Progenitor cell of endocrine pancreas (in vitro differentiated cells): ENCODE data around the gene PLA2G3. TPM values are rescaled to one million over a fixed set of nuclear protein-coding genes. Genes with fewer than 3 reads are reported as not detected.
A peak's percentile ranks its signal among the peaks of the same experiment; 100 is the strongest.

Source experiments
- DNase-seq: peaks from one replicate; pipeline ENCODE4 v3.0.0; 2021; ENCODE audit warnings: low spot score; ENCODE audit not compliant: unreplicated experiment
- H3K27ac Mint-ChIP-seq: 2 replicates; pipeline ENCODE4 v1.8.0; 2021; ENCODE audit warnings: mild to moderate bottlenecking, moderate library complexity, mixed read lengths
- H3K27me3 Mint-ChIP-seq: 2 replicates; pipeline ENCODE4 v1.8.0; 2021; ENCODE audit warnings: mixed read lengths
- H3K36me3 Mint-ChIP-seq: 2 replicates; pipeline ENCODE4 v1.8.0; 2022; ENCODE audit warnings: mixed read lengths; ENCODE audit not compliant: insufficient read depth
- H3K4me1 Mint-ChIP-seq: 2 replicates; pipeline ENCODE4 v1.8.0; 2021; ENCODE audit warnings: low read depth, mixed read lengths
- H3K4me3 Mint-ChIP-seq: 2 replicates; pipeline ENCODE4 v1.8.0; 2021; ENCODE audit warnings: low read depth, mild to moderate bottlenecking, moderate library complexity, mixed read lengths
- H3K9me3 Mint-ChIP-seq: 2 replicates; pipeline ENCODE4 v1.8.0; 2021; ENCODE audit warnings: low read depth, mixed read lengths
- total RNA-seq: library from RNA; stranded (reverse); gene quantifications from 2 replicates; pipeline ENCODE4 v1.2.1, GENCODE V29; 2021
- TF ChIP-seq, protein P1 (sequence below): fragments of 200-600 bp; sonication (generic); IDR thresholded peaks from one replicate; pipeline ENCODE4 v1.5.0; 2021; ENCODE audit warnings: antibody characterized with exemption, mild to moderate bottlenecking; ENCODE audit not compliant: unreplicated experiment

The PLA2G3 gene
- total RNA-seq, 1 donor from 2014 or later, result 2.6 TPM

DNA sequence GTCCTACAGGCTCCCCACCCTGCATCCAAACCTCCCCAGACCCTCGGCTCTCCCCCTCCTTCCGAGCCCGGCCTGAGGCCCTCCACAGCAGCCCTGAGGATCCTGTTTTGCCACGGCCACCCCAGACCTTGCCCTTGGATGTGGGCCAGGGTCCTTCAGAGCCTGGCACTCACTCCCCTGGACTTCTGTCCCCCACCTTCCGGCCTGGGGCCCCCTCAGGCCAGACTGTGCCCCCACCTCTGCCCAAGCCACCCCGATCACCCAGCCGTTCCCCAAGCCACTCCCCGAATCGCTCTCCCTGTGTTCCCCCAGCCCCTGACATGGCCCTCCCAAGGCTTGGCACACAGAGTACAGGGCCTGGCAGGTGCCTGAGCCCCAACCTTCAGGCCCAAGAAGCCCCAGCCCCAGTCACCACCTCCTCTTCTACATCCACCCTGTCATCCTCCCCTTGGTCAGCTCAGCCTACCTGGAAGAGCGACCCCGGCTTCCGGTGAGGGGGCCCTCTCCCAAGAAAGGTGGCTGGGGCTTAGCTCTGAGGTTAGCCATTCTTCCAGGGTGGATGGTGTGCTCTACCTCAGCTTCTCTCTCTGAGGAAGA, 14.7 kb downstream of the PLA2G3 start:
- DNase-seq, result no peak
- H3K4me1 Mint-ChIP-seq, result peaks cover 6% of the 10 kb centered on the region
- no peaks in the 10 kb centered on the region for H3K9me3 Mint-ChIP-seq
- no peak overlapping the region for H3K4me3 Mint-ChIP-seq
- TF ChIP-seq, protein P1, sequence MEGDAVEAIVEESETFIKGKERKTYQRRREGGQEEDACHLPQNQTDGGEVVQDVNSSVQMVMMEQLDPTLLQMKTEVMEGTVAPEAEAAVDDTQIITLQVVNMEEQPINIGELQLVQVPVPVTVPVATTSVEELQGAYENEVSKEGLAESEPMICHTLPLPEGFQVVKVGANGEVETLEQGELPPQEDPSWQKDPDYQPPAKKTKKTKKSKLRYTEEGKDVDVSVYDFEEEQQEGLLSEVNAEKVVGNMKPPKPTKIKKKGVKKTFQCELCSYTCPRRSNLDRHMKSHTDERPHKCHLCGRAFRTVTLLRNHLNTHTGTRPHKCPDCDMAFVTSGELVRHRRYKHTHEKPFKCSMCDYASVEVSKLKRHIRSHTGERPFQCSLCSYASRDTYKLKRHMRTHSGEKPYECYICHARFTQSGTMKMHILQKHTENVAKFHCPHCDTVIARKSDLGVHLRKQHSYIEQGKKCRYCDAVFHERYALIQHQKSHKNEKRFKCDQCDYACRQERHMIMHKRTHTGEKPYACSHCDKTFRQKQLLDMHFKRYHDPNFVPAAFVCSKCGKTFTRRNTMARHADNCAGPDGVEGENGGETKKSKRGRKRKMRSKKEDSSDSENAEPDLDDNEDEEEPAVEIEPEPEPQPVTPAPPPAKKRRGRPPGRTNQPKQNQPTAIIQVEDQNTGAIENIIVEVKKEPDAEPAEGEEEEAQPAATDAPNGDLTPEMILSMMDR, result no peak
- H3K27ac Mint-ChIP-seq, result no peak overlapping the region
- H3K36me3 Mint-ChIP-seq, result no peaks in the 10 kb centered on the region
- no peaks in the 10 kb centered on the region for H3K27me3 Mint-ChIP-seq

DNA sequence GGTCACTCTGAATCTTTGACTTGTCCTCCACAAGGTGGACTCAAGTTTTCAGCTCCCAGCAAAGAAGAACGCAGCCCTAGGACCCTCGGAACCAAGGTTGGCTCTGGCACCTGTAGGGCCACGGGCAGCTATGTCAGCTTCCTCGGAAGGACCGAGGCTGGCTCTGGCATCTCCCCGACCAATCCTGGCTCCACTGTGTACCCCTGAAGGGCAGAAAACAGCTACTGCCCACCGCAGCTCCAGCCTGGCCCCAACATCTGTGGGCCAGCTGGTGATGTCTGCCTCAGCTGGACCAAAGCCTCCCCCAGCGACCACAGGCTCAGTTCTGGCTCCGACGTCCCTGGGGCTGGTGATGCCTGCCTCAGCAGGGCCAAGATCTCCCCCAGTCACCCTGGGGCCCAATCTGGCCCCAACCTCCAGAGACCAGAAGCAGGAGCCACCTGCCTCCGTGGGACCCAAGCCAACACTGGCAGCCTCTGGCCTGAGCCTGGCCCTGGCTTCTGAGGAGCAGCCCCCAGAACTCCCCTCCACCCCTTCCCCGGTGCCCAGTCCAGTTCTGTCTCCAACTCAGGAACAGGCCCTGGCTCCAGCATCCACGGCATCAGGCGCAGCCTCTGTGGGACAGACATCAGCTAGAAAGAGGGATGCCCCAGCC, 15.4 kb downstream of the PLA2G3 start:
- no peaks in the 10 kb centered on the region for H3K9me3 Mint-ChIP-seq
- peaks cover 6% of the 10 kb centered on the region for H3K4me1 Mint-ChIP-seq
- H3K27me3 Mint-ChIP-seq, result peaks cover 1% of the 10 kb centered on the region

DNA sequence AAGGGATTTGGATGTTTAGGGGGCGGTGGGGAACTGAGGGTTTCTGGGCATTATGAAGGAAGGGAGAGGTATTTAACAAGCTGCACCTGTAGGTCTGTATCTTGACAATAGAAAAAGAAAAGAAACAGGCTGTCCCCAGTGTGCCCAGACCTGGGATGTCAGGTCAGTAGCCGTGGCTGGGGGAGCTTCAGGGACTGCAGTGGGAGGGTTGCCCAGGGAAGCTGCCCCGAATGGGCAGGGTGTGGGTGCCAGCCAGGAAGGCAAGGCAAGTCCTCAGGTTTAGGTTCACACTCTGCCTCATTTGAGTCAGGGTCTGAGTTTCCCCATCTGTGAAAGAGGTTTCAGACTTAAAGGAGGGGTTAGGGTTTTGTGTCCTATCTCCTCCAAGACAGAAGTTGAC, 16.0 kb downstream of the PLA2G3 start:
- Mint-ChIP-seq H3K27ac (no peak overlapping the region), H3K27me3 (peaks cover 5% of the 10 kb centered on the region), H3K4me1 (peaks cover 6% of the 10 kb centered on the region), H3K4me3 (peak overlapping the region; percentile 72), H3K9me3 (no peaks in the 10 kb centered on the region), H3K36me3 (no peaks in the 10 kb centered on the region)
- no peak for DNase-seq
- TF ChIP-seq, protein P1, result no peak

More for the DNA sequence above, 15.4 kb downstream of the PLA2G3 start:
- DNase-seq, result no peak
- TF ChIP-seq, protein P1, result no peak
- no peak overlapping the region for H3K4me3 Mint-ChIP-seq
- no peak overlapping the region for H3K27ac Mint-ChIP-seq
- H3K36me3 Mint-ChIP-seq, result no peaks in the 10 kb centered on the region

DNA sequence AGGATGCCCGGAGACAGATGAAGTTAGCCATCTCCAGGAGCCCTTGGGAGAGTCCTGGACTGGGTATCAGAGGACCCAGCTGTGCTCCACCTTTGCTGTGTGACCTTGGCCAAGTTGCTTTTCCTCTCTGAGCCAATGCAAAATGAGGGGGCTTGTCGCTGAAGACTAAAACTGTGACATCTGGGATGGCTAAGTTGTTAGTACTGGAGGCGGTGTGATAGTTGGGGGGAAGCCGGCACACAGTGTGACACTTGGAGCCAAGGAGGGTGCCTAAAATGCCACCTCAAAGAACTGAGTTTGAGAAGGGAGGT, 17.1 kb downstream of the PLA2G3 start:
- DNase-seq, result no peak
- Mint-ChIP-seq H3K9me3 (no peaks in the 10 kb centered on the region), H3K27ac (peak overlapping the region; percentile 67), H3K27me3 (peaks cover 5% of the 10 kb centered on the region), H3K4me3 (peak overlapping the region; percentile 72), H3K4me1 (peaks cover 6% of the 10 kb centered on the region), H3K36me3 (no peaks in the 10 kb centered on the region)
- TF ChIP-seq, protein P1, result no peak

DNA sequence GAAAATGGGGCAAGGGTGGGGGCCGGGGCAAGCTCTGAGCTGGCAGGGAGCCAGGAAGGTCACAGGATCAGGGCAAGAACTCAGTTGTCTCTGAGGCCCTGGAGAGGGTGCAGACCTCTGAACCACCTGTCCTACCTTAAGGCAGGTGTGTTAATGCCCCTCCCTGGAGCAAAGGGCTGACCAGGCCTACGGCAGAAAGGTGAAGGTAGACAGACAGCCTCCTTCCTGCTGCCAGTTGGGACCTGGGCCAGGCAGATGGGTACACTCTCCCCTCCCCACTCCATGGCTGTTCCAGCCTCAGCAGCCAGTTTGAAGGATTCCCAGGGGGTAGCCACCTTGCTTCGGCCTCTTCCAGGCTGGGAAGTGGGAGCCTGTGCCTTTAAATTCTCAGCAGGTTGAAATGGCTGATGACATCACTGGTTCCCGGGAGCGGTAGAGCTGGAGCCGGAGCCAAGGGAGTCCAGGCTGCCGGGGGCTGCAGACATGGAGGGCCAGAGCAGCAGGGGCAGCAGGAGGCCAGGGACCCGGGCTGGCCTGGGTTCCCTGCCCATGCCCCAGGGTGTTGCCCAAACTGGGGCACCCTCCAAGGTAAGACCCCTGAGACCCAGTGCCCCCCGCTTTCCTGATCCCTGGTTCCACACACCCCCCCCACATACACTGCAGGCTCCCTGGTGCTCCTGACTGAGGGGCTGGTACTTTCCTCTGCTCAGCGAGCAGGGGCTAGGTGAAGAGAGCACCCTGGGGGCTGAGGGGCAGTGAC, 17.6 kb downstream of the PLA2G3 start, which contains the start of gene INPP5J:
TSS of gene INPP5J (plus strand) at position 435 of the 760 bp plus-strand sequence. CDS start at position 484, 49 bp downstream.
- H3K4me3 Mint-ChIP-seq, result peak within 1 kb of the TSS; percentile 72
- no peaks in the 10 kb centered on the region for H3K9me3 Mint-ChIP-seq
- peak within 1 kb of the TSS; percentile 67 for H3K27ac Mint-ChIP-seq
- H3K4me1 Mint-ChIP-seq, result peaks cover 6% of the 10 kb centered on the region
- H3K27me3 Mint-ChIP-seq, result peaks cover 5% of the 10 kb centered on the region
- DNase-seq, result peak; percentile 42
- TF ChIP-seq, protein P1, result no peak
- H3K36me3 Mint-ChIP-seq, result no peaks in the 10 kb centered on the region
